ENCODE results near the gene SUPT3H. TPM values are rescaled to one million over a fixed set of nuclear protein-coding genes. Genes with fewer than 3 reads are reported as not detected.
"Not testable (repeated sequence)": the region's sequence is repeated elsewhere in the genome, so short reads cannot be mapped to it uniquely, and the experiment has no call there.

The SUPT3H gene
- total and polyA plus RNA-seq, 2 donors: 5.5 to 11.9 TPM

GRCh38 chr6:45191414-45191813, 186.3 kb downstream of the SUPT3H start:
- WGBS: 98% methylated on average over 4 of the region's 4 CpGs
- H3K4me1 ChIP-seq (ENCODE audit: control insufficient read depth in 2 of 2, insufficient read depth in 2 of 2, low read length in 2 of 2): peaks cover 0 to 2% of the 10 kb centered on the region in 2 donors
- H3K27ac ChIP-seq (ENCODE audit: low read depth in 1 of 2, low read length in 1 of 2): no peak overlapping the region
- no peaks in the 10 kb centered on the region for H3K9me3 ChIP-seq (ENCODE audit: control insufficient read depth in 2 of 2, insufficient read depth in 1 of 2, low read length in 1 of 2)
- no peaks in the 10 kb centered on the region for H3K36me3 ChIP-seq (ENCODE audit: control insufficient read depth in 2 of 2, insufficient read depth in 2 of 2, low read length in 1 of 2)
- DNase-seq (ENCODE audit: low read depth in 6 of 9, low spot score in 9 of 9): no peak
- H3K4me3 ChIP-seq (ENCODE audit: low read length in 2 of 2): no peak overlapping the region
- no peaks in the 10 kb centered on the region for H3K27me3 ChIP-seq (ENCODE audit: control insufficient read depth in 2 of 2, insufficient read depth in 1 of 2, low read length in 1 of 2)

DNA sequence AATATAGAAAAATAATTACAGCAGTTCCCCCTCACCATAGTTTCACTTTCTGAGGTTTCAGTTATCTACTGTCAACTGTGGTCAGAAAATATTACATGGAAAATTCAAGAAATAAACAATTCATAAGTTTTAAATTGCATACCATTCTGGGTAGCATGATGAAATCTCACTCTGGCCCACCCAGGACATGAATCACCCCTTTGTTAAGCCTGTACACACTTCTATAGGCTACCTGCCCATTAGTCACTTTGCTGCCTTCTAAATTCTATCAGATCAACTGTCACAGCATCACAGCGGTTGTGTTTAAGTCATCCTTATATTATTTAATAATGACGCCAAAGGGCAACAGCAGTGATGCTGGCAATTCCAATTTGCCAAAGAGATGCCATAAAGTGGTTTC, 189.9 kb downstream of the SUPT3H start:
- no peaks in the 10 kb centered on the region for H3K27me3 ChIP-seq (ENCODE audit: control insufficient read depth in 2 of 2, insufficient read depth in 1 of 2, low read length in 1 of 2)
- no peaks in the 10 kb centered on the region for H3K9me3 ChIP-seq (ENCODE audit: control insufficient read depth in 2 of 2, insufficient read depth in 1 of 2, low read length in 1 of 2)
- peaks cover 0 to 4% of the 10 kb centered on the region in 2 donors for H3K4me1 ChIP-seq (ENCODE audit: control insufficient read depth in 2 of 2, insufficient read depth in 2 of 2, low read length in 2 of 2)
- WGBS: over 99% methylated on average over 2 of the region's 2 CpGs
- H3K4me3 ChIP-seq (ENCODE audit: low read length in 2 of 2): no peak overlapping the region
- no peaks in the 10 kb centered on the region for H3K36me3 ChIP-seq (ENCODE audit: control insufficient read depth in 2 of 2, insufficient read depth in 2 of 2, low read length in 1 of 2)
- no peak for DNase-seq (ENCODE audit: low read depth in 6 of 9, low spot score in 9 of 9)
- H3K27ac ChIP-seq (ENCODE audit: low read depth in 1 of 2, low read length in 1 of 2): no peak overlapping the region

- Histone ChIP-seq H3K4me1 (ENCODE audit: control insufficient read depth in 2 of 2, insufficient read depth in 2 of 2, low read length in 2 of 2) (peaks cover 0 to 4% of the 10 kb centered on the region in 2 donors), H3K27ac (ENCODE audit: low read depth in 1 of 2, low read length in 1 of 2) (no peak overlapping the region), H3K4me3 (ENCODE audit: low read length in 2 of 2) (no peak overlapping the region), H3K27me3 (ENCODE audit: control insufficient read depth in 2 of 2, insufficient read depth in 1 of 2, low read length in 1 of 2) (no peaks in the 10 kb centered on the region), H3K9me3 (ENCODE audit: control insufficient read depth in 2 of 2, insufficient read depth in 1 of 2, low read length in 1 of 2) (no peaks in the 10 kb centered on the region), H3K36me3 (ENCODE audit: control insufficient read depth in 2 of 2, insufficient read depth in 2 of 2, low read length in 1 of 2) (no peaks in the 10 kb centered on the region)
- DNase-seq (ENCODE audit: low read depth in 6 of 9, low spot score in 9 of 9): peak in 1 of 9 donors; percentile 19
- WGBS: 91% methylated on average over 2 of the region's 2 CpGs
Observed at GRCh38 chr6:45185403-45186251, 192.1 kb downstream of the SUPT3H start.

DNA sequence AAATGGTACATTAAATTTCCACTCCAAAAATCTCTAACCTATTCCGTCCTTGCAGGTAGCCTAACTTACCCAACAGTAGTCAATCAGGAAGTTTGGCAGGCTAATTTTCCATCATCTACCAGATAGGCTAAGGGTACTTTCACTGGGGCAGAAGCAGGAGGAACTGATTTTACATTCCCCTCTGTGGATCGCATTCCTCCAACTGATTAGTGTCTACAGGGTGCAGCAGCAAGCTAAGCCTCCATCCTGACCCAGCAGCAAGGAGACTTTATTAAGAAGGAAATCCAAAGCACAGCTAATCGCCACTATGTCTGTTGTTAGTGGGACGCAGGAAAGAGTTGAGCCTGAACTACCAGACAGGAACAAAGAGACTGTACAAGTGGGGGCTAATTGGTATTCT, 192.8 kb downstream of the SUPT3H start:
- no peak for DNase-seq (ENCODE audit: low read depth in 6 of 9, low spot score in 9 of 9)
- WGBS: 97% methylated on average over 4 of the region's 4 CpGs
- H3K27ac ChIP-seq (ENCODE audit: low read depth in 1 of 2, low read length in 1 of 2): no peak overlapping the region

DNA sequence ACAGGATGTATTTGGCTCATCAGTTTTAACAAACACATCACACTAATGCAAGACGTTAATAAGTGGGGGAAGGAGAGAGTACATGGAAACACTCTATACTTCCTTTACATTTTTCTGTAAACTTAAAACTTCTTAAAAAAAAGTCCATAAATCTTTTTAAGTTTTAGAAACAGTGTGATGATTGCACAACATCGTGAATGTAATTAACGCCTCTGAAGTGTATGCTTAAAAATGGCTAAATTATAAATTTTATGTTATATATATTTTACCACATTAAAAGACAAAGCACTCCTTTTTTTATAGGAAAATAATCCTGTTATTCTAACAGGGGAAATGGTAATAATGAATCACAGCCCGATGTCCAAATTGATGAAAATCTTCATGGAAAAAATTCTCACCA, 193.7 kb downstream of the SUPT3H start:
- WGBS: 95% methylated on average over 4 of the region's 4 CpGs

More for the DNA sequence above, 192.8 kb downstream of the SUPT3H start:
- H3K4me1 ChIP-seq (ENCODE audit: control insufficient read depth in 2 of 2, insufficient read depth in 2 of 2, low read length in 2 of 2): peaks cover 0 to 4% of the 10 kb centered on the region in 2 donors
- no peaks in the 10 kb centered on the region for H3K27me3 ChIP-seq (ENCODE audit: control insufficient read depth in 2 of 2, insufficient read depth in 1 of 2, low read length in 1 of 2)
- H3K9me3 ChIP-seq (ENCODE audit: control insufficient read depth in 2 of 2, insufficient read depth in 1 of 2, low read length in 1 of 2): no peaks in the 10 kb centered on the region
- H3K4me3 ChIP-seq (ENCODE audit: low read length in 2 of 2): no peak overlapping the region
- H3K36me3 ChIP-seq (ENCODE audit: control insufficient read depth in 2 of 2, insufficient read depth in 2 of 2, low read length in 1 of 2): no peaks in the 10 kb centered on the region

GRCh38 chr6:45176373-45176772, 201.4 kb downstream of the SUPT3H start:
- H3K4me1 ChIP-seq (ENCODE audit: control insufficient read depth in 2 of 2, insufficient read depth in 2 of 2, low read length in 2 of 2); H3K4me3 ChIP-seq (ENCODE audit: low read length in 2 of 2); DNase-seq (ENCODE audit: low read depth in 6 of 9, low spot score in 9 of 9); H3K9me3 ChIP-seq (ENCODE audit: control insufficient read depth in 2 of 2, insufficient read depth in 1 of 2, low read length in 1 of 2); H3K36me3 ChIP-seq (ENCODE audit: control insufficient read depth in 2 of 2, insufficient read depth in 2 of 2, low read length in 1 of 2); H3K27ac ChIP-seq (ENCODE audit: low read depth in 1 of 2, low read length in 1 of 2); H3K27me3 ChIP-seq (ENCODE audit: control insufficient read depth in 2 of 2, insufficient read depth in 1 of 2, low read length in 1 of 2): not testable (repeated sequence)
- 76% methylated on average over 6 of the region's 9 CpGs for WGBS

More for the DNA sequence above, 193.7 kb downstream of the SUPT3H start:
- Histone ChIP-seq H3K9me3 (ENCODE audit: control insufficient read depth in 2 of 2, insufficient read depth in 1 of 2, low read length in 1 of 2) (no peaks in the 10 kb centered on the region), H3K4me1 (ENCODE audit: control insufficient read depth in 2 of 2, insufficient read depth in 2 of 2, low read length in 2 of 2) (peaks cover 0 to 4% of the 10 kb centered on the region in 2 donors), H3K27me3 (ENCODE audit: control insufficient read depth in 2 of 2, insufficient read depth in 1 of 2, low read length in 1 of 2) (no peaks in the 10 kb centered on the region), H3K4me3 (ENCODE audit: low read length in 2 of 2) (no peak overlapping the region), H3K36me3 (ENCODE audit: control insufficient read depth in 2 of 2, insufficient read depth in 2 of 2, low read length in 1 of 2) (no peaks in the 10 kb centered on the region), H3K27ac (ENCODE audit: low read depth in 1 of 2, low read length in 1 of 2) (no peak overlapping the region)
- no peak for DNase-seq (ENCODE audit: low read depth in 6 of 9, low spot score in 9 of 9)

DNA sequence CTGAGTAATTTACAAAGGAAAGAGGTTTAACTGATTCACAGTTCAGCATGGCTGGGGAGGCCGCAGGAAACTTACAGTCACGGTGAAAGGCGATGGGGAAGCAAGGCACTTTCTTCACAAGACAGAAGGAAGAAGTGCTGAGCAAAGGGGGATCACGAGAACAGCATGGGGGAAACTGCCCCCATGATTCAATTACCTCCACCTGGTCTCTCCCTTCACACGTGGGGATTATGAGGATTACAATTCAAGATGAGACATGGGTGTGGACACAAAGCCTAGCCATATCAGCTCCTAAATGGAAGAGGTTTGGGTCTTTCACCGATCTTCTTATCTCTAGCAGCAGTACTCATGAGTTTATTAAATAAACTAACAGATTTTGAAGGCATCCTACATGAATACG, 202.5 kb downstream of the SUPT3H start:
- Histone ChIP-seq H3K9me3 (ENCODE audit: control insufficient read depth in 2 of 2, insufficient read depth in 1 of 2, low read length in 1 of 2) (no peaks in the 10 kb centered on the region), H3K36me3 (ENCODE audit: control insufficient read depth in 2 of 2, insufficient read depth in 2 of 2, low read length in 1 of 2) (no peaks in the 10 kb centered on the region), H3K27me3 (ENCODE audit: control insufficient read depth in 2 of 2, insufficient read depth in 1 of 2, low read length in 1 of 2) (no peaks in the 10 kb centered on the region), H3K4me1 (ENCODE audit: control insufficient read depth in 2 of 2, insufficient read depth in 2 of 2, low read length in 2 of 2) (peaks cover 0 to 3% of the 10 kb centered on the region in 2 donors), H3K4me3 (ENCODE audit: low read length in 2 of 2) (no peak overlapping the region), H3K27ac (ENCODE audit: low read depth in 1 of 2, low read length in 1 of 2) (no peak overlapping the region)
- 84% methylated on average over 7 of the region's 7 CpGs for WGBS
- no peak for DNase-seq (ENCODE audit: low read depth in 6 of 9, low spot score in 9 of 9)

- no peak for DNase-seq (ENCODE audit: low read depth in 6 of 9, low spot score in 9 of 9)
- no peaks in the 10 kb centered on the region for H3K27me3 ChIP-seq (ENCODE audit: control insufficient read depth in 2 of 2, insufficient read depth in 1 of 2, low read length in 1 of 2)
- no peak overlapping the region for H3K27ac ChIP-seq (ENCODE audit: low read depth in 1 of 2, low read length in 1 of 2)
- H3K36me3 ChIP-seq (ENCODE audit: control insufficient read depth in 2 of 2, insufficient read depth in 2 of 2, low read length in 1 of 2): no peaks in the 10 kb centered on the region
- WGBS: 90% methylated on average over 3 of the region's 3 CpGs
- no peaks in the 10 kb centered on the region for H3K9me3 ChIP-seq (ENCODE audit: control insufficient read depth in 2 of 2, insufficient read depth in 1 of 2, low read length in 1 of 2)
- no peak overlapping the region for H3K4me3 ChIP-seq (ENCODE audit: low read length in 2 of 2)
- peaks cover 0 to 3% of the 10 kb centered on the region in 2 donors for H3K4me1 ChIP-seq (ENCODE audit: control insufficient read depth in 2 of 2, insufficient read depth in 2 of 2, low read length in 2 of 2)
Observed at GRCh38 chr6:45174045-45174444, 203.7 kb downstream of the SUPT3H start.

DNA sequence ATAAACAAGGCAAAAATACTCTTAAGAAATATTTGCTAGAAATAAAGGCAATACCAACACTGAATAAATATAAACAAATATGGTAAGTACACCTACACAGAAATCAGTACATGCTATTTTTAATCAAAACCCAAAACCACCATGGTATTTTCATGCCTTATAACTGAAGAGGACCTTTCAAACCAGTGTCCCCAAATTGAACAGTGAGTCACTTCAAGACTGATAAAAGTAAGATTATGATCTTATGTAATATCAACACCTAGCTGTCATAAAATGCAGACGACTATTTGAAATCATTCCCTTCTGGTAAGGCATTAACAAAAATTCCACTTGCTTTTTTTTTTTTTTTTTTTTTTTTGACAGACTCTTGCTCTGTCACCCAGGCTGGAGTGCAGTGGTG, 206.4 kb downstream of the SUPT3H start:
- Histone ChIP-seq H3K4me3 (ENCODE audit: low read length in 2 of 2) (no peak overlapping the region), H3K9me3 (ENCODE audit: control insufficient read depth in 2 of 2, insufficient read depth in 1 of 2, low read length in 1 of 2) (no peaks in the 10 kb centered on the region), H3K27ac (ENCODE audit: low read depth in 1 of 2, low read length in 1 of 2) (no peak overlapping the region), H3K4me1 (ENCODE audit: control insufficient read depth in 2 of 2, insufficient read depth in 2 of 2, low read length in 2 of 2) (peaks cover 0 to 3% of the 10 kb centered on the region in 2 donors), H3K36me3 (ENCODE audit: control insufficient read depth in 2 of 2, insufficient read depth in 2 of 2, low read length in 1 of 2) (no peaks in the 10 kb centered on the region), H3K27me3 (ENCODE audit: control insufficient read depth in 2 of 2, insufficient read depth in 1 of 2, low read length in 1 of 2) (no peaks in the 10 kb centered on the region)
- no peak for DNase-seq (ENCODE audit: low read depth in 6 of 9, low spot score in 9 of 9)
- WGBS: 98% methylated on average over 1 of the region's 1 CpG
